HEK293 (cell line): Measurements from ENCODE around the gene COL17A1.

Experiments
- CTCF ChIA-PET: fragments of 350-600 bp; formaldehyde crosslinking; extraction: SDS; loops from one replicate; lab custom pipeline; 2021; ENCODE audit warnings: antibody characterized with exemption; lab: Yijun Ruan, JAX
- POLR2A ChIA-PET: fragments of 300-600 bp; formaldehyde crosslinking; extraction: SDS; loops from one replicate; lab custom pipeline; 2020; ENCODE audit warnings: antibody characterized with exemption, inconsistent platforms; lab: Yijun Ruan, JAX
- H3K27ac ChIP-seq: fragments of 200-500 bp; sonication (Bioruptor generic); 2 replicates; pipeline ENCODE4 v1.5.1; 2014; ENCODE audit warnings: low read depth, low read length, control low read depth, inconsistent platforms; ENCODE audit errors: extremely low read depth
- H3K36me3 ChIP-seq, 2 experiments: fragments of 200-500 bp in 1 of 2; sonication (Bioruptor generic) in 1 of 2; 1 replicate in 1 of 2; 2 replicates in 1 of 2; pipeline ENCODE4 v1.5.1; 2014 to 2017; ENCODE audit warnings: inconsistent platforms in 2 of 2, low read length in 2 of 2; ENCODE audit not compliant: control insufficient read depth in 2 of 2, insufficient read depth in 1 of 2
- H3K4me1 ChIP-seq: fragments of 200-500 bp; sonication (Bioruptor generic); 2 replicates; pipeline ENCODE4 v1.5.1; 2014; ENCODE audit warnings: mild to moderate bottlenecking, low read length, inconsistent platforms; ENCODE audit not compliant: control insufficient read depth, insufficient read depth
- H3K4me3 ChIP-seq: 2 replicates; pipeline ENCODE4 v1.5.1; 2011; ENCODE audit warnings: low read depth, mild to moderate bottlenecking, control low read depth, low read length, moderate library complexity
- H3K9me3 ChIP-seq: fragments of 200-500 bp; sonication (Bioruptor generic); 2 replicates; pipeline ENCODE4 v1.5.1; 2014; ENCODE audit warnings: low read depth, low read length, inconsistent platforms; ENCODE audit not compliant: control insufficient read depth, insufficient read depth
- GLI4 ChIP-seq: fragments of 450-650 bp; formaldehyde crosslinking; IDR thresholded peaks from 2 replicates; pipeline ENCODE4 v1.5.1; 2016; ENCODE audit warnings: missing biosample characterization, missing genetic modification characterization
- GLIS1 ChIP-seq: fragments of 450-650 bp; formaldehyde crosslinking; IDR thresholded peaks from 2 replicates; pipeline ENCODE4 v1.5.1; 2016; ENCODE audit warnings: missing biosample characterization, missing genetic modification characterization
- HOXD13 ChIP-seq: sonication (generic); formaldehyde crosslinking; IDR thresholded peaks from 2 replicates; pipeline ENCODE4 v1.8.0; 2022; ENCODE audit warnings: missing genetic modification reagents, borderline replicate concordance
- KLF1 ChIP-seq: fragments of 450-650 bp; formaldehyde crosslinking; IDR thresholded peaks from 2 replicates; pipeline ENCODE4 v1.5.1; 2016; ENCODE audit warnings: missing biosample characterization, missing genetic modification characterization
- KLF7 ChIP-seq: fragments of 450-650 bp; formaldehyde crosslinking; IDR thresholded peaks from 2 replicates; pipeline ENCODE4 v1.5.1; 2016; ENCODE audit warnings: missing biosample characterization, missing genetic modification characterization, borderline replicate concordance
- MYNN ChIP-seq: fragments of 450-650 bp; formaldehyde crosslinking; IDR thresholded peaks from 2 replicates; pipeline ENCODE4 v1.5.1; 2016; ENCODE audit warnings: missing biosample characterization, missing genetic modification characterization, borderline replicate concordance
- YY2 ChIP-seq: fragments of 450-650 bp; formaldehyde crosslinking; IDR thresholded peaks from 2 replicates; pipeline ENCODE4 v1.5.1; 2016; ENCODE audit warnings: missing biosample characterization, missing genetic modification characterization
- ZBTB17 ChIP-seq: fragments of 450-650 bp; formaldehyde crosslinking; IDR thresholded peaks from 2 replicates; pipeline ENCODE4 v1.5.1; 2016; ENCODE audit warnings: missing biosample characterization, missing genetic modification characterization
- ZFP3 ChIP-seq: fragments of 450-650 bp; formaldehyde crosslinking; IDR thresholded peaks from 2 replicates; pipeline ENCODE4 v1.5.1; 2016; ENCODE audit warnings: low read depth, missing biosample characterization, missing genetic modification characterization
- ZFP41 ChIP-seq: fragments of 450-650 bp; formaldehyde crosslinking; IDR thresholded peaks from 2 replicates; pipeline ENCODE4 v1.5.1; 2016; ENCODE audit warnings: missing biosample characterization, missing genetic modification characterization, borderline replicate concordance
- ZNF23 ChIP-seq: fragments of 450-650 bp; formaldehyde crosslinking; IDR thresholded peaks from 2 replicates; pipeline ENCODE4 v1.5.1; 2016; ENCODE audit warnings: missing biosample characterization, missing genetic modification characterization, borderline replicate concordance
- ZNF24 ChIP-seq: fragments of 450-650 bp; formaldehyde crosslinking; IDR thresholded peaks from 2 replicates; pipeline ENCODE4 v1.5.1; 2016; ENCODE audit warnings: missing biosample characterization, missing genetic modification characterization
- ZNF335 ChIP-seq: fragments of 450-650 bp; formaldehyde crosslinking; conservative IDR thresholded peaks from 2 replicates; pipeline ENCODE4 v1.5.1; 2016; ENCODE audit warnings: missing biosample characterization, missing genetic modification characterization
- ZNF350 ChIP-seq: fragments of 450-650 bp; formaldehyde crosslinking; IDR thresholded peaks from 2 replicates; pipeline ENCODE4 v1.5.0; 2017; ENCODE audit warnings: missing biosample characterization, mild to moderate bottlenecking, missing genetic modification characterization
- ZNF398 ChIP-seq: fragments of 450-650 bp; formaldehyde crosslinking; IDR thresholded peaks from 2 replicates; pipeline ENCODE4 v1.5.1; 2017; ENCODE audit warnings: missing biosample characterization, missing genetic modification characterization
- ZNF488 ChIP-seq: fragments of 450-650 bp; formaldehyde crosslinking; IDR thresholded peaks from 2 replicates; pipeline ENCODE4 v1.5.1; 2016; ENCODE audit warnings: missing biosample characterization, missing genetic modification characterization
- ZNF529 ChIP-seq: fragments of 450-650 bp; formaldehyde crosslinking; IDR thresholded peaks from 2 replicates; pipeline ENCODE4 v1.5.1; 2017; ENCODE audit warnings: missing genetic modification characterization, missing biosample characterization; ENCODE audit not compliant: insufficient replicate concordance
- ZNF544 ChIP-seq: fragments of 450-650 bp; formaldehyde crosslinking; IDR thresholded peaks from 2 replicates; pipeline ENCODE4 v1.5.0; 2017; ENCODE audit warnings: missing biosample characterization, missing genetic modification characterization
- ZNF580 ChIP-seq: fragments of 450-650 bp; formaldehyde crosslinking; IDR thresholded peaks from 2 replicates; pipeline ENCODE4 v1.5.1; 2016; ENCODE audit warnings: missing biosample characterization, missing genetic modification characterization
- ZNF600 ChIP-seq: fragments of 450-650 bp; formaldehyde crosslinking; IDR thresholded peaks from 2 replicates; pipeline ENCODE4 v1.5.1; 2016; ENCODE audit warnings: missing biosample characterization, missing genetic modification characterization
- ZNF621 ChIP-seq: fragments of 450-650 bp; formaldehyde crosslinking; IDR thresholded peaks from 2 replicates; pipeline ENCODE4 v1.5.1; 2017; ENCODE audit warnings: missing biosample characterization, missing genetic modification characterization
- ZNF626 ChIP-seq: fragments of 450-650 bp; sonication (Bioruptor Pico); formaldehyde crosslinking; IDR thresholded peaks from 2 replicates; pipeline ENCODE4 v1.5.1; 2018; ENCODE audit warnings: missing biosample characterization, missing genetic modification characterization, inconsistent platforms
- ZNF785 ChIP-seq: fragments of 450-650 bp; formaldehyde crosslinking; IDR thresholded peaks from 2 replicates; pipeline ENCODE4 v1.5.1; 2016; ENCODE audit warnings: missing biosample characterization, missing genetic modification characterization
- ZSCAN23 ChIP-seq: fragments of 450-650 bp; formaldehyde crosslinking; IDR thresholded peaks from 2 replicates; pipeline ENCODE4 v1.5.1; 2016; ENCODE audit warnings: missing biosample characterization, missing genetic modification characterization
- ZSCAN5A ChIP-seq: fragments of 450-650 bp; formaldehyde crosslinking; IDR thresholded peaks from 2 replicates; pipeline ENCODE4 v1.5.1; 2016; ENCODE audit warnings: missing biosample characterization, missing genetic modification characterization

The COL17A1 gene

GRCh38 chr10:104054430-104054829, 31.2 kb downstream of the COL17A1 start:
- Histone ChIP-seq H3K4me3 (no peak overlapping the region), H3K9me3 (no peaks in the 10 kb centered on the region), H3K36me3 (no peaks in the 10 kb centered on the region)
- no peak for TF ChIP-seq MYNN (tag by site-specific recombination)
- TF ChIP-seq ZFP3 (tag by site-specific recombination): no peak
- TF ChIP-seq ZNF398 (tag by site-specific recombination): no peak
- no peak for TF ChIP-seq ZNF544 (tag by site-specific recombination)
- TF ChIP-seq YY2 (tag by site-specific recombination): no peak
- no peak for TF ChIP-seq GLIS1 (tag by site-specific recombination)
- no peak for TF ChIP-seq ZNF621 (tag by site-specific recombination)
- TF ChIP-seq ZFP41 (tag by site-specific recombination): no peak
- no peak for TF ChIP-seq ZNF24 (tag by site-specific recombination)
- no peak for TF ChIP-seq KLF1 (tag by site-specific recombination)
- no peak for TF ChIP-seq KLF7 (tag by site-specific recombination)
- TF ChIP-seq ZNF580 (tag by site-specific recombination): no peak
- no peak for TF ChIP-seq ZSCAN23 (tag by site-specific recombination)
- TF ChIP-seq, all 188 proteins: peak for 0
- ChIA-PET POLR2A (no interaction called here), CTCF (no interaction called here)
- H3K4me1 ChIP-seq: no peaks in the 10 kb centered on the region
- no peak overlapping the region for H3K27ac ChIP-seq

GRCh38 chr10:104053201-104053600, 32.5 kb downstream of the COL17A1 start:
- H3K9me3 ChIP-seq: no peaks in the 10 kb centered on the region
- H3K4me3 ChIP-seq: no peak overlapping the region
- ChIA-PET POLR2A (no interaction called here), CTCF (interaction anchor here (0.5 to 0.8 kb wide), 2 partner anchors 85 to 221 kb away, joined by 3 read pairs; no protein-coding TSS in a partner anchor)
- no peak overlapping the region for H3K27ac ChIP-seq
- no peaks in the 10 kb centered on the region for H3K4me1 ChIP-seq
- TF ChIP-seq ZNF23 (tag by site-specific recombination) (no peak), ZNF626 (no peak), ZBTB17 (tag by site-specific recombination) (no peak), ZNF600 (tag by site-specific recombination) (no peak), ZNF785 (tag by site-specific recombination) (no peak), GLI4 (no peak), ZNF488 (tag by site-specific recombination) (no peak), KLF7 (tag by site-specific recombination) (no peak), ZNF350 (tag by site-specific recombination) (no peak), ZNF335 (tag by site-specific recombination) (no peak), HOXD13 (CRISPR knock-in tag) (no peak), ZSCAN5A (tag by site-specific recombination) (no peak), ZNF529 (no peak)
- no peaks in the 10 kb centered on the region for H3K36me3 ChIP-seq
